B cell (primary cell): Measurements from ENCODE around the gene GDPD3. TPM values are rescaled to one million over a fixed set of nuclear protein-coding genes. Genes with fewer than 3 reads are reported as not detected.

Experiments used
- ATAC-seq: fragments of 200-7000 bp; cut with Tn5 transposase; one replicate; pipeline ENCODE4 v1.10.0; 2021; ENCODE audit warnings: low read depth, mild to moderate bottlenecking, moderate number of reproducible peaks, moderate library complexity
- CTCF ChIA-PET: fragments of 350-600 bp; sonication (Branson Sonifier 250); formaldehyde crosslinking; loops from one replicate; lab custom pipeline; 2021; ENCODE audit warnings: antibody characterized with exemption, inconsistent platforms; lab: Charles Lee
- POLR2A ChIA-PET: fragments of 350-600 bp; sonication (Branson Sonifier 250); formaldehyde crosslinking; loops from one replicate; lab custom pipeline; 2021; ENCODE audit warnings: antibody characterized with exemption; lab: Charles Lee
- DNase-seq: peaks from one replicate; pipeline ENCODE4 v3.0.0; 2013
- H2AFZ ChIP-seq: 2 replicates; pipeline ENCODE4 v1.6.1; 2012; ENCODE audit warnings: mild to moderate bottlenecking, low read depth, low read length; ENCODE audit not compliant: insufficient read depth, poor library complexity, severe bottlenecking
- H3K27ac ChIP-seq, 2 donors: 1 replicate in 1 of 2; 2 replicates in 1 of 2; pipeline ENCODE4 v1.5.1; 2012 to 2013; ENCODE audit warnings: low read length in 2 of 2, mild to moderate bottlenecking in 2 of 2, moderate library complexity in 1 of 2
- H3K27me3 ChIP-seq, 4 experiments: fragments of 200-600 bp in 1 of 4; sonication (generic) in 1 of 4; replicated peaks in 1 of 4; 1 replicate in 2 of 4; 2 replicates in 2 of 4; pipeline versions ENCODE4 v1.6.1 to v1.7.0; 2013 to 2016; ENCODE audit warnings: low read length in 3 of 4, mild to moderate bottlenecking in 2 of 4, mixed read lengths in 1 of 4, moderate library complexity in 1 of 4; ENCODE audit not compliant: insufficient read depth in 4 of 4, control insufficient read depth in 3 of 4; ENCODE audit errors: control extremely low read depth in 1 of 4
- H3K36me3 ChIP-seq, 2 experiments: replicated peaks in 1 of 2; 1 replicate in 1 of 2; 2 replicates in 1 of 2; pipeline versions ENCODE4 v1.6.1 to v1.7.1; 2013; ENCODE audit warnings: low read length in 1 of 2; ENCODE audit not compliant: insufficient read depth in 2 of 2, control insufficient read depth in 1 of 2; ENCODE audit errors: control extremely low read depth in 1 of 2, extremely low read depth in 1 of 2
- H3K4me1 ChIP-seq, 2 donors: fragments of 200-600 bp in 1 of 2; sonication (generic) in 1 of 2; 1 replicate in 1 of 2; 2 replicates in 1 of 2; pipeline versions ENCODE4 v1.5.1 to v1.6.1; 2013 to 2017; ENCODE audit warnings: low read length in 2 of 2; ENCODE audit not compliant: control insufficient read depth in 2 of 2, insufficient read depth in 2 of 2
- H3K4me2 ChIP-seq: replicated peaks from 2 replicates; pipeline ENCODE3; 2012; ENCODE audit warnings: mild to moderate bottlenecking, low read depth, low read length; ENCODE audit not compliant: poor library complexity, severe bottlenecking
- H3K4me3 ChIP-seq, 5 experiments: fragments of 200-600 bp in 1 of 5; sonication (generic) in 1 of 5; 1 replicate in 3 of 5; 2 replicates in 2 of 5; pipeline versions ENCODE4 v1.5.1 to v1.7.0; 2011 to 2016; ENCODE audit warnings: low read length in 4 of 5, mild to moderate bottlenecking in 4 of 5, low read depth in 2 of 5, control low read depth in 1 of 5, moderate library complexity in 1 of 5; ENCODE audit not compliant: insufficient read depth in 1 of 5; ENCODE audit errors: control extremely low read depth in 1 of 5, extremely low read depth in 1 of 5
- H3K79me2 ChIP-seq: fragments of 200-600 bp; sonication (generic); one replicate; pipeline ENCODE4 v1.6.0; 2016; ENCODE audit warnings: low read length; ENCODE audit not compliant: control insufficient read depth, insufficient read depth
- H3K9ac ChIP-seq: fragments of 200-600 bp; sonication (generic); 2 replicates; pipeline ENCODE4 v1.6.1; 2017; ENCODE audit warnings: mild to moderate bottlenecking, low read length, moderate library complexity
- H3K9me3 ChIP-seq, 3 donors: one replicate each; pipeline versions ENCODE4 v1.6.1 to v1.7.1; 2013; ENCODE audit warnings: low read length in 2 of 3; ENCODE audit not compliant: control insufficient read depth in 2 of 3, insufficient read depth in 1 of 3; ENCODE audit errors: control extremely low read depth in 1 of 3
- H4K20me1 ChIP-seq: 2 replicates; pipeline ENCODE4 v1.6.0; 2012; ENCODE audit warnings: mild to moderate bottlenecking, low read length; ENCODE audit not compliant: insufficient read depth, control insufficient read depth, poor library complexity, severe bottlenecking
- H3K27ac Mint-ChIP-seq: one replicate; pipeline ENCODE4 v1.8.0; 2021; ENCODE audit warnings: mixed read lengths
- H3K27me3 Mint-ChIP-seq: one replicate; pipeline ENCODE4 v1.8.0; 2021; ENCODE audit warnings: mixed read lengths
- H3K4me1 Mint-ChIP-seq: one replicate; pipeline ENCODE4 v1.8.0; 2021; ENCODE audit warnings: mixed read lengths
- H3K4me3 Mint-ChIP-seq: one replicate; pipeline ENCODE4 v1.8.0; 2021; ENCODE audit warnings: mixed read lengths
- H3K9me3 Mint-ChIP-seq: one replicate; pipeline ENCODE4 v1.8.0; 2022; ENCODE audit warnings: mixed read lengths; ENCODE audit not compliant: insufficient read depth
- CTCF ChIP-seq: fragments of 200-600 bp; IDR thresholded peaks from one replicate; pipeline ENCODE4 v1.8.0; 2022; ENCODE audit warnings: antibody characterized with exemption, mild to moderate bottlenecking
- EZH2 ChIP-seq: IDR thresholded peaks from 2 replicates; pipeline ENCODE4 v1.6.1; 2012; ENCODE audit warnings: borderline replicate concordance, low read depth, mild to moderate bottlenecking, moderate library complexity, low read length; ENCODE audit not compliant: insufficient read depth, poor library complexity, severe bottlenecking
- WGBS: methylation state at CpG from one replicate; pipeline ENCODE4 v1.1.5; 2013; ENCODE audit warnings: missing lambda C conversion rate; ENCODE audit not compliant: insufficient coverage; 5-methylcytosine and 5-hydroxymethylcytosine counted together
- intact Hi-C: fragments of 100-400 bp; cut with micrococcal nuclease; formaldehyde crosslinking; loops from one replicate; pipeline ENCODE4 v1.10.0; 2022
- polyA plus RNA-seq: library from polyadenylated mRNA; depleted of rRNA; stranded (reverse); fragments of >200 nt; gene quantifications from 2 replicates; pipeline ENCODE4 v1.2.3, GENCODE V29; 2012
- total RNA-seq, 2 donors: library from RNA; stranded (reverse); fragments of 120-200 nt in 1 of 2; gene quantifications; 1 replicate in 1 of 2; 2 replicates in 1 of 2; pipeline versions ENCODE4 v1.2.3 to v1.2.4, GENCODE V29; 2013 to 2022

GDPD3 gene
- total and polyA plus RNA-seq, 2 donors (not counting 1 experiment from before 2014, with no cell fraction given): 10.6 to 17.3 TPM

- H3K27ac ChIP-seq: no peak overlapping the region
- peak; percentile 17 for DNase-seq
- Mint-ChIP-seq H3K27ac (no peak overlapping the region), H3K27me3 (no peaks in the 10 kb centered on the region), H3K4me1 (peaks cover 6% of the 10 kb centered on the region), H3K9me3 (peaks cover 3% of the 10 kb centered on the region), H3K4me3 (no peak overlapping the region)
- H3K4me1 ChIP-seq: no peaks in the 10 kb centered on the region
- H3K4me3 ChIP-seq: no peak overlapping the region
- H4K20me1 ChIP-seq: no peaks in the 10 kb centered on the region
- H3K79me2 ChIP-seq: no peaks in the 10 kb centered on the region
- TF ChIP-seq EZH2: no peak
- no peak for TF ChIP-seq CTCF
- H3K27me3 ChIP-seq: no peaks in the 10 kb centered on the region
- H2AFZ ChIP-seq: no peak overlapping the region
- peaks cover 3 to 15% (median 7%) of the 10 kb centered on the region in 3 donors for H3K9me3 ChIP-seq
- H3K36me3 ChIP-seq: no peaks in the 10 kb centered on the region
- H3K4me2 ChIP-seq: no peak overlapping the region
- ChIA-PET POLR2A (no interaction called here), CTCF (no interaction called here)
- no peak overlapping the region for H3K9ac ChIP-seq
- 97% methylated on average over 6 of the region's 7 CpGs for whole genome bisulfite sequencing
- ATAC-seq: no peak
- intact Hi-C loops: no loop called here
Observed at GRCh38 chr16:30151091-30151490, 37.8 kb upstream of the GDPD3 start.

GRCh38 chr16:30149250-30149930 lies 36.1 kb upstream of the GDPD3 start:
- intact Hi-C loops: no loop called here
- Histone ChIP-seq H3K36me3 (no peaks in the 10 kb centered on the region), H3K4me3 (no peak overlapping the region), H3K4me2 (no peak overlapping the region), H2AFZ (no peak overlapping the region), H3K27ac (no peak overlapping the region), H3K9ac (no peak overlapping the region), H3K9me3 (peaks cover 3 to 15% (median 7%) of the 10 kb centered on the region in 3 donors), H3K4me1 (no peaks in the 10 kb centered on the region), H3K27me3 (no peaks in the 10 kb centered on the region), H4K20me1 (no peaks in the 10 kb centered on the region), H3K79me2 (no peaks in the 10 kb centered on the region)
- Mint-ChIP-seq H3K4me1 (peaks cover 6% of the 10 kb centered on the region), H3K9me3 (peaks cover 3% of the 10 kb centered on the region), H3K27me3 (no peaks in the 10 kb centered on the region), H3K4me3 (no peak overlapping the region), H3K27ac (no peak overlapping the region)
- no CpG with 5 or more reads among the region's 5 CpGs for WGBS
- ATAC-seq (no peak), DNase-seq (no peak)
- POLR2A ChIA-PET: no interaction called here
- no peak for TF ChIP-seq CTCF
- TF ChIP-seq EZH2: no peak
- CTCF ChIA-PET: no interaction called here
